WI38 (cell line): ENCODE measurements around the gene MMP25.

Experiments
- H3K4me3 ChIP-seq: 2 replicates; pipeline ENCODE4 v1.5.1; 2011; ENCODE audit warnings: low read depth, mild to moderate bottlenecking, control low read depth, low read length
- CTCF ChIP-seq: IDR thresholded peaks from 2 replicates; pipeline ENCODE4 v1.5.1; 2012; ENCODE audit warnings: low read depth, mild to moderate bottlenecking, control low read depth, low read length

The MMP25 gene

GRCh38 chr16:3017344-3017743, 29.0 kb upstream of the MMP25 start:
- H3K4me3 ChIP-seq, result no peak overlapping the region
- no peak for TF ChIP-seq CTCF

- TF ChIP-seq CTCF, result no peak
- no peak within 1 kb of the TSS for H3K4me3 ChIP-seq
Measured at GRCh38 chr16:3017794-3018506, 28.4 kb upstream of the MMP25 start, which contains the start of gene CLDN6. Gene CLDN6 (minus strand): TSS chr16:3018183. CDS start chr16:3016021, 2,162 bp downstream.

- no peak for TF ChIP-seq CTCF
- H3K4me3 ChIP-seq, result peak overlapping the region; percentile 93
Measured at GRCh38 chr16:3019594-3020246, 26.6 kb upstream of the MMP25 start.

GRCh38 chr16:3020247-3020603, 26.1 kb upstream of the MMP25 start, which contains the start of gene TNFRSF12A:
Gene TNFRSF12A (plus strand): TSS chr16:3020368. CDS start chr16:3020398, 30 bp downstream.
- no peak for TF ChIP-seq CTCF
- peak within 1 kb of the TSS; percentile 93 for H3K4me3 ChIP-seq

- TF ChIP-seq CTCF, result no peak
- H3K4me3 ChIP-seq, result peak overlapping the region; percentile 93
Measured at GRCh38 chr16:3020604-3021448, 25.5 kb upstream of the MMP25 start.

- TF ChIP-seq CTCF, result peak; percentile 22; the same call in 1 of the 2 replicates
Measured at GRCh38 chr16:3021449-3022207, 24.7 kb upstream of the MMP25 start.

More at GRCh38 chr16:3021449-3022207, 24.7 kb upstream of the MMP25 start:
- peak overlapping the region; percentile 93 for H3K4me3 ChIP-seq
